ENCODE measurements around the gene WDR90. TPM values are rescaled to one million over a fixed set of nuclear protein-coding genes. Genes with fewer than 3 reads are reported as not detected.
"Not testable (repeated sequence)": the region's sequence is repeated elsewhere in the genome, so short reads cannot be mapped to it uniquely, and the experiment has no call there.

WDR90 gene
- total and polyA plus RNA-seq, 7 experiments from 2014 or later = 0.56 to 70.6 (median 12.3) TPM

DNA sequence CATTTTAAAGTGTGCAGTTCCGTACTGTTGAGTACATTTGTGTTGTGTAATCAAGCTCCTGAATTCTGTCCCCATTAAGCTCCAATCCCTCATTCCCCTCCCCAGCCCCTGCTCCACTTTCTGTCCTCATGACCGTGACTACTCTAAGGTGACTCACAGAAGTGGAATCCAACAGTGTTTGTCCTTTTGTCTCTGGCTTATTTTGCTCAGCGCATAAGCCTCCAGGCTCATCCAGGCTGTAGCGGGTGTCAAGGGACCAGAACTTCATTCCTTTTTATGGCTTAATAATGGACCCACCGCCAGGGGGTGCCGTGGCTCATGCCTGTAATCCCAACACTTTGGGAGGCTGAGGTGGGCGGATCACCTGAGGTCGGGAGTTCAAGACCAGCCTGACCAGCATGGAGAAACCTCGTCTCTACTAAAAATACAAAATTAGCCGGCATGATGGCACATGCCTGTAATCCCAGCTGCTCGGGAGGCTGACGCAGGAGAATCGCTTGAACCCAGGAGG, 63.6 kb downstream of the WDR90 start:
- CTCF ChIA-PET = interaction anchor here (0.6 to 2.4 kb wide), 17 partner anchors 8 to 73 kb away, joined by 3 to 24 read pairs (median 6); partner anchors contain the start of genes ANTKMT and CIAO3
- not testable (repeated sequence) for H3K4me1 Mint-ChIP-seq; H3K36me3 ChIP-seq (ENCODE audit: control insufficient read depth in 2 of 3, insufficient read depth in 3 of 3, low read length in 3 of 3); H3K9me3 Mint-ChIP-seq; H3K4me1 ChIP-seq (ENCODE audit: control insufficient read depth in 2 of 2, insufficient read depth in 2 of 2, low read length in 2 of 2); H3K27ac ChIP-seq (ENCODE audit: low read depth, low read length); H3K27me3 ChIP-seq (ENCODE audit: control insufficient read depth in 2 of 2, insufficient read depth in 2 of 2, low read length in 2 of 2); ATAC-seq; H3K9me3 ChIP-seq (ENCODE audit: control insufficient read depth in 2 of 3, low read length in 3 of 3); H3K4me3 ChIP-seq (ENCODE audit: low read length); H3K36me3 Mint-ChIP-seq
- intact Hi-C loops (cut with micrococcal nuclease) = loop anchor here in 1 of 2 donors (10.0 kb wide), 1 partner anchor 262 kb away; the partner anchor contains the start of gene LMF1
- Mint-ChIP-seq H3K4me3 (peak overlapping the region in 2 of 10 donors; percentile 21 to 25), H3K27me3 (peaks cover 11 to 36% (median 19%) of the 10 kb centered on the region in 5 donors), H3K27ac (peak overlapping the region in 2 of 9 donors; percentile 18 to 24)
- DNase-seq = peak in 1 of 9 donors; percentile 62
- POLR2A ChIA-PET = interaction anchor here (0.8 to 1.4 kb wide), 4 partner anchors 16 to 73 kb away, joined by 3 read pairs; partner anchors contain the start of gene CIAO3

DNA sequence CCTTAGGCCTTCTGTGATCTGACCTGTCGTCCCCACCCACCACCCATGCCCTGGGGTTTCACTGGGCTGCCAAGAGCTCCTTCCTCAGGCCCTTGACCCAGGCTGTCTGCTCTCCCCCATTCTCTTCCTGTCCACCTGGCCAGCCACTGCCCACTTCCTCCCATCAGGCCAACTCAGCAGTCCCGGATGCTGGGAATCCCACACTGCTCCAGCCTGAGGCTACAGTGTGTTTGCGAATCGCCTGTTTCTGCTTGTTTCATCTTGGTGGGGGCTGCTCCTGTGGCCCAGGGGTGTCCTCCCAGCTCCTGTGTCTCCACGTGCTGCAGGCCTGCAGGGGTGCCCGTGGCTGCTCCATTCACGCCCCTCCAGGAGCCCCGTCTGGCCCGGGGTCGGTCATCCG, 64.9 kb downstream of the WDR90 start:
- no peak overlapping the region for H3K4me3 ChIP-seq (ENCODE audit: low read length)
- no peaks in the 10 kb centered on the region for H3K36me3 ChIP-seq (ENCODE audit: control insufficient read depth in 2 of 3, insufficient read depth in 3 of 3, low read length in 3 of 3)
- H3K27me3 ChIP-seq (ENCODE audit: control insufficient read depth in 2 of 2, insufficient read depth in 2 of 2, low read length in 2 of 2) = peaks cover 0 to 4% of the 10 kb centered on the region in 2 donors
- intact Hi-C loops (cut with micrococcal nuclease) = loop anchor here in 1 of 2 donors (1.0 to 10.0 kb wide), 2 partner anchors 125 to 261 kb away; partner anchors contain the start of gene LMF1
- Mint-ChIP-seq H3K4me3 (peak overlapping the region in 3 of 10 donors; percentile 13 to 47 (median 26)), H3K4me1 (peaks cover 0 to 10% (median 8%) of the 10 kb centered on the region in 7 donors), H3K36me3 (no peaks in the 10 kb centered on the region), H3K27me3 (peaks cover 0 to 27% (median 6%) of the 10 kb centered on the region in 5 donors), H3K9me3 (no peaks in the 10 kb centered on the region), H3K27ac (peak overlapping the region in 1 of 9 donors; percentile 11)
- H3K27ac ChIP-seq (ENCODE audit: low read depth, low read length) = no peak overlapping the region
- no peaks in the 10 kb centered on the region for H3K9me3 ChIP-seq (ENCODE audit: control insufficient read depth in 2 of 3, low read length in 3 of 3)
- ATAC-seq = no peak
- H3K4me1 ChIP-seq (ENCODE audit: control insufficient read depth in 2 of 2, insufficient read depth in 2 of 2, low read length in 2 of 2) = peaks cover 0 to 4% of the 10 kb centered on the region in 2 donors
- CTCF ChIA-PET = interaction anchor here (1.1 kb wide), 1 partner anchor 14 kb away, joined by 4 read pairs; no protein-coding TSS in a partner anchor
- POLR2A ChIA-PET = interaction anchor here (0.7 to 1.7 kb wide), 4 partner anchors 11 to 75 kb away, joined by 3 to 5 read pairs (median 4); partner anchors contain the start of gene CHTF18
- no peak for DNase-seq

DNA sequence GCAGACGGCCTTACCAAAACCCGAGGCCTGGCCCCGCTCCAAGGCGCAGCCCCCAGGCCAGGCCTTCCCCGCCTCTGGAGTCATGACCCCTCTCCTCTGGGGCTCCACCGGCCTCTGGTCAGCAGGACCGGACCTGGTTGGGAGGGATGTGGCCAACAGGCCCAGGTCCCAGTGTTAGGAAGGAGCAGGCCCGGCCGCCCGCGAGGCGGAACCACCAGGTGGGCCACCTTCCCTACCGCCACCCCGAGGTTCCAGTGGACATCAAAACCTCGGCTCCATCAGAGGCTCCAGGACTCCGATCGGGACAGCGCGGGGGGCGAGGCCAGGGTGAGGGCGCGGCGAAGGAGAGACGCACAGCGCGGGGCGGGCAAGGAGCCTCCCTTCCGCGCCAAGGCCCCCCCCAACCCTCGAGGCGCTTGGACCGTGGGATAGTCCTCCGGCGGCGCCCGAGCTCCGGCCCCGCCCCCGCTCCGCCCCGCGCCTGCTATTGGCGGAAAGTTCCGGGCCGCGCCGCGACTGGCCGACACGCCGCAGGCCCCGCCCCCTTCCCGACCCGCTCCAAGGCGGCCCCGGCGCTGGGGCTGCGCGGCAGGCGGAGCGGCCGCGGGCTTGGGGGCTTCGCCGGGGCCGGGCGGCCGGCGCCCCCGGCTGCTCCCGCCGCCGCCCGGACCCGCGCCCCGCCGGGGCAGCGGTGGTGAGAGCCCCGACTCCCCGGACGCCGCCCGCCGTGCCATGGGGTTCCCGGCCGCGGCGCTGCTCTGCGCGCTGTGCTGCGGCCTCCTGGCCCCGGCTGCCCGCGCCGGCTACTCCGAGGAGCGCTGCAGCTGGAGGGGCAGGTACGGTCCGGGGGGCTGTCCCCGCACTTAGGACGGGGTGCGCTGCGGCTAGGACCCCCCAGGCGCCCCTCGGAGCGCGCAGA, 65.7 kb downstream of the WDR90 start, which contains the start of gene METRN:
Gene METRN (plus strand): TSS at position 561 of the 919 bp plus-strand sequence. CDS start 172 bp downstream, at position 733.
- no peaks in the 10 kb centered on the region for H3K9me3 ChIP-seq (ENCODE audit: control insufficient read depth in 2 of 3, low read length in 3 of 3)
- Mint-ChIP-seq H3K4me1 (peaks cover 0 to 17% (median 12%) of the 10 kb centered on the region in 7 donors), H3K36me3 (no peaks in the 10 kb centered on the region), H3K27ac (peak within 1 kb of the TSS in 1 of 9 donors; percentile 11), H3K4me3 (peak within 1 kb of the TSS in 9 of 10 donors; percentile 27 to 81 (median 61)), H3K27me3 (peaks cover 0 to 28% (median 5%) of the 10 kb centered on the region in 5 donors), H3K9me3 (no peaks in the 10 kb centered on the region)
- H3K27ac ChIP-seq (ENCODE audit: low read depth, low read length) = no peak within 1 kb of the TSS
- POLR2A ChIA-PET = interaction anchor here (0.6 to 1.7 kb wide), 7 partner anchors 19 to 74 kb away, joined by 3 to 7 read pairs (median 4); partner anchors contain the start of genes CHTF18 and WDR24
- CTCF ChIA-PET = interaction anchor here (0.7 kb wide), 1 partner anchor 18 kb away, joined by 3 read pairs; no protein-coding TSS in a partner anchor
- H3K36me3 ChIP-seq (ENCODE audit: control insufficient read depth in 2 of 3, insufficient read depth in 3 of 3, low read length in 3 of 3) = no peaks in the 10 kb centered on the region
- H3K4me3 ChIP-seq (ENCODE audit: low read length) = peak within 1 kb of the TSS; percentile 30
- ATAC-seq (peak; percentile 95), DNase-seq (peak; percentile 67 to 97 (median 82))
- peaks cover 0 to 4% of the 10 kb centered on the region in 2 donors for H3K27me3 ChIP-seq (ENCODE audit: control insufficient read depth in 2 of 2, insufficient read depth in 2 of 2, low read length in 2 of 2)
- intact Hi-C loops (cut with micrococcal nuclease) = loop anchor here in 1 of 2 donors (1.0 to 10.0 kb wide), 4 partner anchors 12 to 260 kb away; partner anchors contain the start of genes HAGHL and LMF1
- peaks cover 5 to 7% of the 10 kb centered on the region in 2 donors for H3K4me1 ChIP-seq (ENCODE audit: control insufficient read depth in 2 of 2, insufficient read depth in 2 of 2, low read length in 2 of 2)

DNA sequence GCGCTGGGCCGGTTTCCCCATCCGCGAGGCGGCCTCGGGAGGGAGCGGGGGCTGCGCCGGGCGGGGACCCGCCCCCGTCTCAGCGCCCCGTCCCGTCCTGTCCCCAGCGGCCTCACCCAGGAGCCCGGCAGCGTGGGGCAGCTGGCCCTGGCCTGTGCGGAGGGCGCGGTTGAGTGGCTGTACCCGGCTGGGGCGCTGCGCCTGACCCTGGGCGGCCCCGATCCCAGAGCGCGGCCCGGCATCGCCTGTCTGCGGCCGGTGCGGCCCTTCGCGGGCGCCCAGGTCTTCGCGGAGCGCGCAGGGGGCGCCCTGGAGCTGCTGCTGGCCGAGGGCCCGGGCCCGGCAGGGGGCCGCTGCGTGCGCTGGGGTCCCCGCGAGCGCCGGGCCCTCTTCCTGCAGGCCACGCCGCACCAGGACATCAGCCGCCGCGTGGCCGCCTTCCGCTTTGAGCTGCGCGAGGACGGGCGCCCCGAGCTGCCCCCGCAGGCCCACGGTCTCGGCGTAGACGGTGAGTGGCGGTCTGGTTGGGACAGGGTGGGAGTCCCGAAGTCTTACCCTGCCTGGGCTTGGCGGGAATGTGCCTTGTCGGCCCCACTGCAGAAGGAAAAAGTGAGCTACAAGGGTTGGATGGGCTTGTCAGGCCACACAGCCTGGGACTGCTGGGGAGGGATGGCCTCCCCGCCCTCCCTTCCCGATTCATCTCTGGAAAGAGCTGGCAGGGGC, 66.5 kb downstream of the WDR90 start:
- Histone ChIP-seq H3K27me3 (ENCODE audit: control insufficient read depth in 2 of 2, insufficient read depth in 2 of 2, low read length in 2 of 2) (peaks cover 0 to 4% of the 10 kb centered on the region in 2 donors), H3K4me3 (ENCODE audit: low read length) (peak overlapping the region; percentile 30), H3K27ac (ENCODE audit: low read depth, low read length) (no peak overlapping the region), H3K9me3 (ENCODE audit: control insufficient read depth in 2 of 3, low read length in 3 of 3) (no peaks in the 10 kb centered on the region), H3K4me1 (ENCODE audit: control insufficient read depth in 2 of 2, insufficient read depth in 2 of 2, low read length in 2 of 2) (peaks cover 13% of the 10 kb centered on the region in 2 donors), H3K36me3 (ENCODE audit: control insufficient read depth in 2 of 3, insufficient read depth in 3 of 3, low read length in 3 of 3) (no peaks in the 10 kb centered on the region)
- no peaks in the 10 kb centered on the region for H3K9me3 Mint-ChIP-seq
- H3K27me3 Mint-ChIP-seq = peaks cover 0 to 31% (median 4%) of the 10 kb centered on the region in 5 donors
- H3K4me3 Mint-ChIP-seq = peak overlapping the region in 9 of 10 donors; percentile 27 to 81 (median 61)
- ChIA-PET POLR2A (interaction anchor here (0.6 to 1.5 kb wide), 8 partner anchors 12 to 1499 kb away, joined by 3 to 7 read pairs (median 3); partner anchors contain the start of genes CIAO3, HAGHL, PGP and WDR24), CTCF (interaction anchor here (0.6 to 0.7 kb wide), 2 partner anchors 17 to 21 kb away, joined by 3 read pairs; no protein-coding TSS in a partner anchor)
- intact Hi-C loops (cut with micrococcal nuclease) = loop anchor here in 1 of 2 donors (1.0 to 10.0 kb wide), 3 partner anchors 12 to 259 kb away; partner anchors contain the start of genes HAGHL and LMF1
- ATAC-seq (peak; percentile 2), DNase-seq (peak in 1 of 9 donors; percentile 53)
- H3K27ac Mint-ChIP-seq = no peak overlapping the region
- H3K4me1 Mint-ChIP-seq = peaks cover 0 to 24% (median 17%) of the 10 kb centered on the region in 7 donors
- H3K36me3 Mint-ChIP-seq = no peaks in the 10 kb centered on the region

DNA sequence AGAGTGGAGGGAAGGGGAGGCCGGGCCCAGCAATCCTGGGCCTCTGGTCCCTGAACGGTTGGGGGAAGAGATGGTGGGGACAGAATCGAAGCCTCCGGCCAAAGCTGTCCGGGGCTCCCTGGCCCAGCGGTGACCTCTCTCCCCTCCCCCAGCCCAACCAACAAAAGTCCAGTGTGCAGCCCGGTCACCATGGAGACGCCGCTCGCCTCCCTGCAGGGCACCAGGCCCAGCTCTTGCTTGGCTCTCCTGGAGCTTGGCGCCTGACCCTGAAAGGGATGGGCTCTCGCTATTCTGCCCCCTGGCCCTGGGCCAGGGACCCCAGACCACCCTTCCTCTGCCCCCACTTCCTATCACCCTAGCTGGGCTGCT, 67.0 kb downstream of the WDR90 start:
- Histone ChIP-seq H3K4me3 (ENCODE audit: low read length) (no peak overlapping the region), H3K36me3 (ENCODE audit: control insufficient read depth in 2 of 3, insufficient read depth in 3 of 3, low read length in 3 of 3) (no peaks in the 10 kb centered on the region), H3K4me1 (ENCODE audit: control insufficient read depth in 2 of 2, insufficient read depth in 2 of 2, low read length in 2 of 2) (peaks cover 13 to 16% of the 10 kb centered on the region in 2 donors), H3K27ac (ENCODE audit: low read depth, low read length) (no peak overlapping the region), H3K9me3 (ENCODE audit: control insufficient read depth in 2 of 3, low read length in 3 of 3) (no peaks in the 10 kb centered on the region), H3K27me3 (ENCODE audit: control insufficient read depth in 2 of 2, insufficient read depth in 2 of 2, low read length in 2 of 2) (peaks cover 0 to 3% of the 10 kb centered on the region in 2 donors)
- ChIA-PET CTCF (interaction anchor here (0.6 to 0.9 kb wide), 2 partner anchors 20 to 68 kb away, joined by 3 read pairs; no protein-coding TSS in a partner anchor), POLR2A (interaction anchor here (0.9 to 1.5 kb wide), 6 partner anchors 11 to 1499 kb away, joined by 3 to 7 read pairs (median 4); partner anchors contain the start of genes CIAO3, HAGHL, PGP and WDR24)
- Mint-ChIP-seq H3K4me3 (peak overlapping the region; percentile 27 to 81 (median 56)), H3K36me3 (no peaks in the 10 kb centered on the region), H3K9me3 (no peaks in the 10 kb centered on the region), H3K4me1 (peaks cover 0 to 24% (median 17%) of the 10 kb centered on the region in 7 donors), H3K27me3 (peaks cover 0 to 31% (median 4%) of the 10 kb centered on the region in 5 donors), H3K27ac (peak overlapping the region in 1 of 9 donors; percentile 82)
- intact Hi-C loops (cut with micrococcal nuclease) = loop anchor here in 1 of 2 donors (10.0 kb wide), 1 partner anchor 259 kb away; the partner anchor contains the start of gene LMF1
- DNase-seq (no peak), ATAC-seq (no peak)

Data from naive thymus-derived CD4-positive, alpha-beta T cell (primary cell).